HG03354 (cell line): ENCODE measurements around the gene EXOSC2.

Experiments used
- ATAC-seq: cut with Tn5 transposase; IDR thresholded peaks from one replicate; pipeline ENCODE4 v1.9.1; 2021; ENCODE audit warnings: mild to moderate bottlenecking; ENCODE audit not compliant: unreplicated experiment, poor library complexity, severe bottlenecking

The EXOSC2 gene

GRCh38 chr9:130729145-130729544, 35.6 kb downstream of the EXOSC2 start:
- no peak for ATAC-seq

DNA sequence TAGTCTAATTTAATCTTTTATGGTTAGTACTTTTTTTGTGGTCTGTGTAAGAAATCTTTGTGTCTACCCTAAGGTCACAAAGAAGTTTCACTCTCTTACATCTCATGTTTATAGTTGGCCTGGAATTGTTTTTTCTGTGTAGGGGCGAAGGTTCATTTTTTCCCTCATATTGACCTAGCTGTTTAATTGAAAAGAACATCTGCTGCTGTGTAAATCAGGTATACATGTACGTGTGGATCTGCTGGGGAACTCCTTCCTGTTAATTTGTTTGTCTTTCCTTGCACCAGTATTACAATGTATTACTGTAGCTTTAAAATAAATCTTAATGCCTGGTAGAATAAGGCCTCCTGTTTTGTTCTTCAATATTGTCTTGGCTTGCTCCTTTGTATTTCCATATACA, 37.8 kb downstream of the EXOSC2 start:
- ATAC-seq, result no peak

- no peak for ATAC-seq
These were observed 38.6 kb downstream of the EXOSC2 start for GRCh38 chr9:130732136-130732535.

DNA sequence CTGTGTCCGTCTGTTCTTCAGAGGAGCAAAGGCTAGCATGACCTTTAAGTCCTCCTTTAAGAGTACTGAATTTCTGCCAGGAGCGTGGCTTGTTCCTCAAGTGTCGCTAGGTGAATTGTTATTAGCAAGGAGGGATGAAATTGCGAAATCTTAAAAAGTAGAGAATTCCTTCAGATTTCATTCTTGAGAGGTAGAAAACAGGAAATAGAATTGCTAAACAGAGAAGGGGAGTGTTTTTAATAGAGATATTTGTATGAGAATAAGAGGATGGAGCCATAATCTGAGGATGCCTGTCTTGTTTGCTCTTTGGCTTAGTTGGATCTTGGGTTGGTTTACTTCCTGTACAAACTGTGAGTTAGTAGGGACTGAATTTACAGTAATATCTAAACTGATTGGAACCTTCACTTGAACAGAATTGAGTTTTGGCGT, 39.2 kb downstream of the EXOSC2 start:
- ATAC-seq, result no peak

GRCh38 chr9:130735566-130735965, 42.0 kb downstream of the EXOSC2 start:
- no peak for ATAC-seq

- ATAC-seq, result no peak
These were observed 43.3 kb downstream of the EXOSC2 start for GRCh38 chr9:130736834-130737233.

GRCh38 chr9:130738281-130738680, 44.7 kb downstream of the EXOSC2 start:
- ATAC-seq, result no peak

DNA sequence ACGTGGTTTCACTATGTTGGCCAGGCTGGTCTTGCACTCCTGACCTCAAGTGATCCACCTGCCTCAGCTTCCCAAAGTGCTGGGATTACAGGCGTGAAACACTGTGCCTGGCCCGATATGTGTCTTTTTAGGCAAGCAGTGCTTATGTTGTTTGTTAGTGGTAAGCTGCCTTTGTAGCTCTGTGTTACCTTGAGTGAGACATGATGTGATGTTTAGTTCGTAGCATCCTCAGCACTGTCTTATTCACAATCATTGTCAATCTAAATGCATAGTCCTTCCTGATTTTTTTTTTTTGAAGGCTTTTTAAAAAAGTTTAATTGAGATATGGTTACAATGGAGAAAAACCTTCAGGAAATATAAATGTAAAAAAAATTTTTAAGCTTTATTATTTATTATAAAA, 45.5 kb downstream of the EXOSC2 start:
- ATAC-seq, result no peak

DNA sequence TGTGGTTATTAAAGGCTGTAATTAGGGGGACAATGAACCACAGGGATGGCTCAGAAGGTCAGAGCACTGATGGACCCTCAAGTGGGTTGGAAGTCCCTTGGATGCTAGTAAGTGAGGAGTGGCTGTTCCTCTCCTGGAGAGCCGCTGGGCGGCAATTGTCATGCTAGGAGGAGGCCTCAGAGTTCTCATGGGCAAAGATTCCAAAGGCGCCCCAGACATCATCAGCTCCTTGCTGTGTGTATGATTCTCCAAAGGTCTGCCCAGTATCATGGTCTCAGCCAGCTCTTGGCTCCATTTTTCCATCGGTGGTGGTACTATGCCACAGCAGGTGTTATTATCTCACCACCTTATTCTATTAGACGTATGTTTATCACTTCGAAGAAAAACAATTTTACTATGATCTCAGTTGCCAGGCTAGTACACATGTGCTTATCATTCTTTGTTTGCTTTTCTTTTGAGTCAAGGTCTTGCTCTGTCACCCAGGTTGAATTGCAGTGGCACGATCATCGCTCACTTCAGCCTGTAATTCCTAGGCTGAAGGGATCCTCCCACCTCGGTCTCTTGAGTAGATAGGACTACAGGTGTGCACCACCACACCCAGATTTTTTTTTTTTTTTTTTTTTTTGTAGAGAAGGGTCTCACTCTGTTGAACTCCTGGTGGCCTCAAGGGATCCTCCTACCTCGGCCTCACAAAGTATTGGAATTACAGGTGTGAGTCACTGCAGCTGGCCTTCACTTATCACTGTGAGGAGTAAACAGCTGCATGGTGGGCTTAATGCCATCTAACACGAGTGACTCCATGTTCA, 46.8 kb downstream of the EXOSC2 start:
- ATAC-seq, result no peak

DNA sequence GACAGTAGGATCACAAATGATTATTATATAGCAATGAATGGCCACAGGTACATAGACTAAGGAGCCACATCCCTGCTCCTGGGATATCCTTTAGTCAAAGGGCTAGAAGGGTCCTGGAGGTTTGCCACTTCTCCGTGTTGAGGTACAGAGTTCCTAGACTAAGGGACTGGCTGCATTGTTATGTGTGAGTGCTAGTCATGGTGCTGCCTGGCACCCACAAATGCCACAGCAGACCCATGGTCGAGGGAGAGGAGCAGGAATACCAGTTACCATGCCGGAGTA, 47.4 kb downstream of the EXOSC2 start:
- ATAC-seq, result no peak

- ATAC-seq, result no peak
These were observed 48.4 kb downstream of the EXOSC2 start for GRCh38 chr9:130741831-130742449.

- no peak for ATAC-seq
These were observed 50.1 kb downstream of the EXOSC2 start for GRCh38 chr9:130743656-130744055.

DNA sequence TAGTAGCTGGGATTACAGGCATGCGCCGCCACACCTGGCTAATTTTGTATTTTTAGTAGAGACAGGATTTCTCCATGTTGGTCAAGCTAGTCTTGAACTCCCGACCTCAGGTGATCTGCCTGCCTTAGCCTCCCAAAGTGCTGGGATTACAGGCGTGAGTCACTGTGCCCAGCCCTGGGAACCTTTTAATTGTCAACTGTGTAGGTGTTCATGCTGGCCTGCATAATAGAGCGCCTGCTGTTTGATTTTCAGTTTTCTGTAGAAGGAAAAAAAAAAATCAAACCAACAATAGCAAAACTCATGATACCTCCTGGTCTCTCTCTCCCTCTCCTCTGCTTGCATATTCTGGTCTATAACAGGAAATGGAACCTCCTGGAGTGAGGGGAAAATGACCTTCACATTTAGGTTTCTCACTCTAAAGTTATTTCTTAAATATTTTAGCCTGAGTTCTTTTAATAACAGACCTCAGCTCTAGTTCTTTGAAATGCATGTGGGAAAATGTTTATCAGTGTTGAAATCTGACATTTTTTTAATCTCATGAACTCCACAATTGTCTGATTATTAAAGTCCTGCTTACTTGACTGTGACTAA, 51.7 kb downstream of the EXOSC2 start:
- ATAC-seq, result no peak

DNA sequence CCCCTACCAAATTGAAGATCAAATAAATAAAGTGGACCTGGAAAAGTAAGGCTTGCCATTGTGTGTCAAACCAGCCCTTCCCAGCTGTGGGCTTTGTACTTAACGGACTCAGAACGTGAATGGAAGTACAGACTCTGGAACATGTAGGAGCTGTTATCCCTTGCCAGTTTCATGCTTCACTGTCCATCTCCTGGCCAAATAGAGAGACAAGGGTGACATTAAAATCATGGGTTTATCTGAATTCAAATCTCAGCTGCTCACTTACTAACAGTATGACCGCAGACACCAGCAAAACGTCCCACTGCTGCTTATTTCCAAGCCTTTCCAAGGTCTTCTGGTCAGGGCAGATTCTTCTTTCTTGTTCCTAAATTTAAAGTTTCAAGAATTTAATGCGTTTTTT, 52.2 kb downstream of the EXOSC2 start:
- ATAC-seq, result no peak

GRCh38 chr9:130746434-130747212, 53.0 kb downstream of the EXOSC2 start:
- no peak for ATAC-seq

DNA sequence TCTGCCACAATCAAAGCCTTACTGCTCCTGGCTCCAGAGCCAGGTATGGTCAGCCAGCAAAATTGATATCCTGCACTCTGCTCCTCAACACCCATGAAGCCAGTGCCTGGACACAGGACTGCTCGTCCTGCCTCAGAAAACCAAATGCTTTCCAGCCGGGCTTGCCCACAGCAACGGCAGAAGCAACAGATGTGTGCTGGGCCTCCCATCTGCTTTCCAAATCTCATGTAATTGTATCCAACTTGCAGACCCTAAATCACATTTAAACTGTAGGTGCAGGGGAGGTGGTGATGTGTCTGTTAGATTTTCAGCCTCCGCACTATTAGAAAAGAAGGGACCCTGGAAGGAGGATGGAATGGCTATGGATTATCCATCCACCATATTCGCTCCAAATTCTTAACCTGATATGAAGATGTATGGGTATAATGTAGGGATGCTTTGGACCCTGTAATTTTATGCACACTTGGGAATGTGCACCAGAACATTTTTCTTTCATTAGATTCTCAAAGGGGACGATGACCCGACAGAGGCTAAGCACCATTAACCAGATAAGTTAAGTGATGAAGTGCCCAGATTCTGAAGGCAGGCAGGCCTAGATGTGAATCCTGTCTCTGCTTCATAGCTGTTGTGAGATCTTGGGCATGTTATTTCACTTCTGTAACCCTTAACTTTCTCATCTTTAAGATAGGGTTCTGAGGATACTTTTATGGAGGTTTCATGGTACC, 58.2 kb downstream of the EXOSC2 start:
- ATAC-seq, result no peak
